RWPE2 (cell line): ENCODE measurements around the gene GRPR.

Experiments
- ATAC-seq: fragments of 200-7000 bp; cut with Tn5 transposase; 3 replicates; pipeline ENCODE4 v1.9.1; 2021; ENCODE audit warnings: low read depth
- DNase-seq: peaks from one replicate; pipeline ENCODE4 v3.0.0-alpha.2; 2020; ENCODE audit warnings: low spot score
- H3K27ac ChIP-seq: fragments of 450-650 bp; 2 replicates; pipeline ENCODE4 v1.5.1; 2017; ENCODE audit warnings: mild to moderate bottlenecking; ENCODE audit not compliant: poor library complexity, severe bottlenecking
- H3K27me3 ChIP-seq: fragments of 250-450 bp; sonication (Bioruptor Pico); 2 replicates; pipeline ENCODE4 v1.5.1; 2021; ENCODE audit warnings: mild to moderate bottlenecking, moderate library complexity; ENCODE audit not compliant: insufficient read depth, poor library complexity, severe bottlenecking
- H3K36me3 ChIP-seq: fragments of 250-450 bp; sonication (Bioruptor Pico); 2 replicates; pipeline ENCODE4 v1.5.1; 2020; ENCODE audit warnings: low read depth, mild to moderate bottlenecking, moderate library complexity
- H3K4me1 ChIP-seq: fragments of 250-450 bp; sonication (Bioruptor Pico); 2 replicates; pipeline ENCODE4 v1.5.1; 2021; ENCODE audit warnings: mild to moderate bottlenecking, moderate library complexity; ENCODE audit not compliant: insufficient read depth, poor library complexity, severe bottlenecking
- H3K4me3 ChIP-seq: fragments of 250-450 bp; sonication (Bioruptor Pico); 2 replicates; pipeline ENCODE4 v1.5.1; 2021; ENCODE audit warnings: mild to moderate bottlenecking, moderate library complexity; ENCODE audit not compliant: severe bottlenecking
- H3K9me3 ChIP-seq: fragments of 250-450 bp; sonication (Bioruptor Pico); 2 replicates; pipeline ENCODE4 v1.5.1; 2021; ENCODE audit warnings: mild to moderate bottlenecking, moderate library complexity; ENCODE audit not compliant: severe bottlenecking
- CTCF ChIP-seq: fragments of 450-650 bp; IDR thresholded peaks from one replicate; pipeline ENCODE4 v1.5.1; 2017; ENCODE audit warnings: mild to moderate bottlenecking, moderate library complexity; ENCODE audit not compliant: poor library complexity, severe bottlenecking

The GRPR gene

DNA sequence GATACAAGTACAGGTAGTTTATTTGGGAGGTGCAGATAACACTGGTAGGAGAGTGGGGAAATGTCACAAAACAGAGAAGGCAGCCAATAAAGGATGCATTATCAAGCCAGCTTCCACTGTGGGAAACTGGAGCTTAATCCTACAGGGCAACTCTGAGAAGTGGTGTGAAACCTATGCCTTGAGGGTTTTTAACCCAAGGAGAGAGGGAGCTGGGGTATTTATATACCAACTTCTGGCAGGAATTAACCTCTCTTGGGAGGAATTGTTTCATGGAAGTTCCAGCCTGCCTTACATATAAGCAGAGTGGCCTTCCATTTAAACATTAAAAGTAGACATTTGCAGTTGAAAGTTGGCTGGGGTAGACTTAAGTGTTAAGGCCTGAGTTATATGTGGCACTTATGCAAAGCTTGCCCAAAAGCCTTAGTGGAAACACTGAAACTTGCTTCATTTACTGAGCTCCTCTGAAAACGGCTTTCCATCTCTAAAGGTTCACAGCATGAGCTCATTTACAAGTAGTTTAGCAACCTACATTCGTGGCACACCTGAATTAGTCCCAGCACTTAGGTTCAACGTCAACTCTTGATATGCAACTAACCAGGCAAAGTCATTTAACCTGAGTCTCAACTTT lies 63.1 kb downstream of the GRPR start:
- Histone ChIP-seq H3K4me3 (no peak overlapping the region), H3K36me3 (no peaks in the 10 kb centered on the region), H3K4me1 (peaks cover 10% of the 10 kb centered on the region), H3K27ac (peak overlapping the region; percentile 73), H3K27me3 (no peaks in the 10 kb centered on the region), H3K9me3 (no peaks in the 10 kb centered on the region)
- no peak for ATAC-seq
- TF ChIP-seq CTCF, result no peak
- no peak for DNase-seq

DNA sequence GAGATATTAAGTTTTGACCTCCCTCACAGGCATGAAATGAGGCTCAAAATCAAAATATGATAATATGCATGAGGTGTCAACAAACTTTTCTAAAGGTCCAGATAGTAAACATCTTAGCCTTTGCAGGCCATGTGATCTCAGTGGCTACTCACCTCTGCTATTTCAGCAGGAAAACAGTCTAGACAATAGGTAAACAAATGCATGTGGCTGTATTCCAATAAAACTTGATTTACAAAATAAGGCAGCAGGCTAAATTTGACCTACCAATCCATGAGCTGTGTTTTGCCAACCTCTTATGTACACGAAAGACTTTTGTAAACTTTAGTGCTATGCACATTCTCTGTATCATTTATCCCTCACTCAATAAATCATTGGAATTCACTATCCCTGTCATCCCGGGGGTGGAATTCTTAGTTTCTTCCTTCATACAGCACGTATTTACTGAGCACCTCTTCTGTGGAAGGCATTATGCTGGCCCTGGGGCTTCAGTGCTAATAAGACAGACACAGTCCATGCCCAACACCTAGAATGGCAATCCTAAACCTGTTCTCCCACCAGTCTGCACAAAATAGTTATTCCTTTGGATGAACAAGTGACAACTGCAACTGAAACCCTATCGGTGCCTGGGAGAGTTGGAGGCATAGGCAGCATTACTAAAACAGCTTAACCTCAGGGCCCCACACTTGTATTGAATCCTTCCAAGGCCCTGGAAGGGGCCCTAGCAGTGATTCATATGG lies 63.8 kb downstream of the GRPR start:
- peaks cover 10% of the 10 kb centered on the region for H3K4me1 ChIP-seq
- ATAC-seq, result no peak
- TF ChIP-seq CTCF, result no peak
- no peak overlapping the region for H3K27ac ChIP-seq
- H3K36me3 ChIP-seq, result no peaks in the 10 kb centered on the region
- H3K27me3 ChIP-seq, result no peaks in the 10 kb centered on the region
- H3K9me3 ChIP-seq, result no peaks in the 10 kb centered on the region
- H3K4me3 ChIP-seq, result no peak overlapping the region
- no peak for DNase-seq

- Histone ChIP-seq H3K4me3 (no peak overlapping the region), H3K4me1 (peaks cover 10% of the 10 kb centered on the region), H3K27ac (no peak overlapping the region), H3K36me3 (no peaks in the 10 kb centered on the region), H3K27me3 (no peaks in the 10 kb centered on the region), H3K9me3 (no peaks in the 10 kb centered on the region)
- DNase-seq (no peak), ATAC-seq (0 out of 3 replicates have a peak, but pooled peaks have one; percentile 38)
- no peak for TF ChIP-seq CTCF
Observed at GRCh38 chrX:16188687-16189086, 65.3 kb downstream of the GRPR start.

DNA sequence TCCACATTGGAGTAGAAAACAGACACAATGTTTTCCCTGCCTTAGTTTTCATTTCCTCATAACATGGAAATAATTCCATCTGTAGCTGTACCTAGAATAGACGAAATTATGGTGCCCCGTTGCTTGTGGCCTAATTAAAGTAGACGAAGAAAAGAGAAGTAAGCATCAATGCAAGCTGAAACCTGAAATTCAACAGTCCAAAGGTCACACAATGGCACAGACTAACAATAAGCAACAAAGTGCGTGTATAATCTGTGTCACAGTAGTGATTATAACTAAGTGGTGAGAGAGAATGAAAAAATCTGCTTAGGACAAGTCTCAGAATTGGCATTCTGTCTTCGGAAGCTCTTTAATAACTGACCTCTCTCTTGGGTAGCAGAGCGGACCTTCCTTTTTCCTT lies 68.2 kb downstream of the GRPR start:
- Histone ChIP-seq H3K4me1 (no peaks in the 10 kb centered on the region), H3K27ac (no peak overlapping the region), H3K4me3 (no peak overlapping the region), H3K36me3 (no peaks in the 10 kb centered on the region), H3K27me3 (no peaks in the 10 kb centered on the region), H3K9me3 (no peaks in the 10 kb centered on the region)
- TF ChIP-seq CTCF, result no peak
- no peak for ATAC-seq
- no peak for DNase-seq

GRCh38 chrX:16196829-16197228 lies 73.5 kb downstream of the GRPR start:
- DNase-seq (no peak), ATAC-seq (no peak)
- Histone ChIP-seq H3K4me3 (no peak overlapping the region), H3K36me3 (no peaks in the 10 kb centered on the region), H3K9me3 (no peaks in the 10 kb centered on the region), H3K27me3 (no peaks in the 10 kb centered on the region), H3K4me1 (no peaks in the 10 kb centered on the region), H3K27ac (no peak overlapping the region)
- TF ChIP-seq CTCF, result no peak
